PC-9 (cell line): ENCODE results near the gene TMEM250. TPM values are rescaled to one million over a fixed set of nuclear protein-coding genes. Genes with fewer than 3 reads are reported as not detected.

Source experiments
- BruUV-seq: library from RNA; stranded (reverse); fragments of 400-500 nt; replicated peaks from 2 replicates; lab custom pipeline; 2021; lab: Mats Ljungman, UMichigan
- CTCF ChIA-PET: fragments of 300-600 bp; sonication (Branson Sonifier 250); formaldehyde crosslinking; loops from one replicate; lab custom pipeline; 2022; ENCODE audit warnings: antibody characterized with exemption; lab: Charles Lee
- POLR2A ChIA-PET: fragments of 300-600 bp; sonication (Branson Sonifier 250); formaldehyde crosslinking; loops from one replicate; lab custom pipeline; 2022; ENCODE audit warnings: antibody characterized with exemption; ENCODE audit not compliant: unreplicated experiment; lab: Charles Lee
- DNase-seq, 2 experiments: peaks; one replicate each; pipeline versions ENCODE4 v3.0.0 to v3.0.0-alpha.2; 2015 to 2022; ENCODE audit warnings: mixed read lengths in 1 of 2
- H2AFZ ChIP-seq: fragments of 200-600 bp; sonication (generic); 2 replicates; pipeline ENCODE4 v1.8.1; 2017; ENCODE audit warnings: antibody characterized with exemption
- H3F3A ChIP-seq: fragments of 200-600 bp; sonication (generic); 2 replicates; pipeline ENCODE4 v1.8.1; 2017; ENCODE audit warnings: antibody characterized with exemption, mild to moderate bottlenecking, low read depth; ENCODE audit not compliant: insufficient read depth
- H3K27ac ChIP-seq: fragments of 200-600 bp; sonication (generic); 2 replicates; pipeline ENCODE4 v1.6.1; 2016; ENCODE audit warnings: mixed run types
- H3K27me3 ChIP-seq: fragments of 200-600 bp; sonication (generic); 2 replicates; pipeline ENCODE4 v1.6.1; 2016; ENCODE audit warnings: low read depth, mixed run types; ENCODE audit not compliant: insufficient read depth
- H3K36me3 ChIP-seq: fragments of 200-600 bp; sonication (generic); 2 replicates; pipeline ENCODE4 v1.6.1; 2016; ENCODE audit warnings: low read depth, mixed run types
- H3K4me1 ChIP-seq: fragments of 200-600 bp; sonication (generic); replicated peaks from 2 replicates; pipeline ENCODE4 v1.6.1; 2016; ENCODE audit warnings: mixed run types; ENCODE audit not compliant: insufficient read depth
- H3K4me2 ChIP-seq: fragments of 200-600 bp; sonication (generic); 2 replicates; pipeline ENCODE4 v1.6.1; 2017; ENCODE audit warnings: mixed run types
- H3K4me3 ChIP-seq: fragments of 200-600 bp; sonication (generic); 2 replicates; pipeline ENCODE4 v1.6.1; 2016; ENCODE audit warnings: mixed run types
- H3K79me2 ChIP-seq: fragments of 200-600 bp; sonication (generic); 2 replicates; pipeline ENCODE4 v1.6.1; 2017; ENCODE audit warnings: low read depth, mixed run types
- H3K9me2 ChIP-seq: fragments of 200-600 bp; sonication (generic); 2 replicates; pipeline ENCODE4 v1.8.1; 2017; ENCODE audit warnings: mild to moderate bottlenecking; ENCODE audit not compliant: insufficient read depth
- H3K9me3 ChIP-seq: fragments of 200-600 bp; sonication (generic); 2 replicates; pipeline ENCODE4 v1.8.1; 2016; ENCODE audit warnings: low read depth; ENCODE audit not compliant: insufficient read depth
- H4K20me1 ChIP-seq: fragments of 200-600 bp; sonication (generic); 2 replicates; pipeline ENCODE4 v1.8.1; 2017; ENCODE audit not compliant: insufficient read depth
- EZH2 ChIP-seq: fragments of 200-600 bp; sonication (generic); IDR thresholded peaks from 2 replicates; pipeline ENCODE4 v1.8.0; 2017; ENCODE audit warnings: antibody characterized with exemption, low read depth
- intact Hi-C: fragments of 100-400 bp; cut with micrococcal nuclease; formaldehyde crosslinking; loops from one replicate; pipeline ENCODE4 v1.10.0; 2022; ENCODE audit not compliant: unreplicated experiment
- total RNA-seq: library from RNA; stranded (reverse); gene quantifications from 2 replicates; pipeline ENCODE4 v1.2.3, GENCODE V29; 2021
- TF ChIP-seq, protein P1 (sequence below): fragments of 200-600 bp; sonication (generic); conservative IDR thresholded peaks from 2 replicates; pipeline ENCODE4 v1.6.1; 2017; ENCODE audit warnings: mixed run types, antibody characterized with exemption, mild to moderate bottlenecking, moderate library complexity

TMEM250 gene
- total RNA-seq, 1 experiment from 2014 or later: 73.8 TPM

DNA sequence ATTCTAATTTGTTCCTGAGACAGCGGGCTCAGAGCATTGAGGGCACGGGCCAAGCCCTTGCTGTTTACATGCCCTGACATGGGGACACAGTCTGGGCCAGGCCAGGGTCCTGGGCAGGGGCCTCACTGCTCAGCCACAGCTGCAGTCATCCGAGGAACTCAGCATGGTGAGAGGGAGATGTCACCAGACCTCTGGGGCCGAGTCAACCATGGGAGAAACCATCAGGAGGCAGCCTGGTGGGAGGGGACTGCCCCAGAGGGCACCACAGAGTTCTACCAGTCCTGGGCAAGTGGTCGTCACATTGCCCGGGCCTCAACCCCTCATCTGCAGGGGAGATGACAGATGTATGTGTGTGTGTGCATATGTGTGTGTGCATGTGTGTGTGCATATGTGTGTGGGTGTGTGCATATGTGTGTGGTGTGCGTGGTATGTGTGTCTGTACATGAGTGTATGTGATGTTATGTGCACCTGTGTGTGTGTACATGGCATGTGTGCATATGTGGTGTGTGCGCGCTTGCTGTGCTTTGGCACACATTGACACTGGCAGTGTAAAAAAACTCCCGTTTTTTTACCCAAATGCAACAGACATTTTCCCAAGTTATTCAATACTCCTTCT lies 42.4 kb upstream of the TMEM250 start:
- Histone ChIP-seq H3K36me3 (no peaks in the 10 kb centered on the region), H3K27ac (no peak overlapping the region), H3K4me3 (no peak overlapping the region), H4K20me1 (no peaks in the 10 kb centered on the region), H3K9me2 (no peaks in the 10 kb centered on the region), H3K9me3 (peaks cover 3% of the 10 kb centered on the region; the same call in 1 of the 2 replicates), H3K4me2 (no peak overlapping the region), H3K79me2 (no peaks in the 10 kb centered on the region), H3K4me1 (no peaks in the 10 kb centered on the region), H3K27me3 (peaks cover 64% of the 10 kb centered on the region), H3F3A (no peaks in the 10 kb centered on the region), H2AFZ (no peak overlapping the region)
- no peak for DNase-seq
- intact Hi-C loops: no loop called here
- POLR2A ChIA-PET: no interaction called here
- CTCF ChIA-PET: no interaction called here
- BruUV-seq: no TSS peak
- TF ChIP-seq, protein P1, sequence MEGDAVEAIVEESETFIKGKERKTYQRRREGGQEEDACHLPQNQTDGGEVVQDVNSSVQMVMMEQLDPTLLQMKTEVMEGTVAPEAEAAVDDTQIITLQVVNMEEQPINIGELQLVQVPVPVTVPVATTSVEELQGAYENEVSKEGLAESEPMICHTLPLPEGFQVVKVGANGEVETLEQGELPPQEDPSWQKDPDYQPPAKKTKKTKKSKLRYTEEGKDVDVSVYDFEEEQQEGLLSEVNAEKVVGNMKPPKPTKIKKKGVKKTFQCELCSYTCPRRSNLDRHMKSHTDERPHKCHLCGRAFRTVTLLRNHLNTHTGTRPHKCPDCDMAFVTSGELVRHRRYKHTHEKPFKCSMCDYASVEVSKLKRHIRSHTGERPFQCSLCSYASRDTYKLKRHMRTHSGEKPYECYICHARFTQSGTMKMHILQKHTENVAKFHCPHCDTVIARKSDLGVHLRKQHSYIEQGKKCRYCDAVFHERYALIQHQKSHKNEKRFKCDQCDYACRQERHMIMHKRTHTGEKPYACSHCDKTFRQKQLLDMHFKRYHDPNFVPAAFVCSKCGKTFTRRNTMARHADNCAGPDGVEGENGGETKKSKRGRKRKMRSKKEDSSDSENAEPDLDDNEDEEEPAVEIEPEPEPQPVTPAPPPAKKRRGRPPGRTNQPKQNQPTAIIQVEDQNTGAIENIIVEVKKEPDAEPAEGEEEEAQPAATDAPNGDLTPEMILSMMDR: no peak
- TF ChIP-seq EZH2: no peak

DNA sequence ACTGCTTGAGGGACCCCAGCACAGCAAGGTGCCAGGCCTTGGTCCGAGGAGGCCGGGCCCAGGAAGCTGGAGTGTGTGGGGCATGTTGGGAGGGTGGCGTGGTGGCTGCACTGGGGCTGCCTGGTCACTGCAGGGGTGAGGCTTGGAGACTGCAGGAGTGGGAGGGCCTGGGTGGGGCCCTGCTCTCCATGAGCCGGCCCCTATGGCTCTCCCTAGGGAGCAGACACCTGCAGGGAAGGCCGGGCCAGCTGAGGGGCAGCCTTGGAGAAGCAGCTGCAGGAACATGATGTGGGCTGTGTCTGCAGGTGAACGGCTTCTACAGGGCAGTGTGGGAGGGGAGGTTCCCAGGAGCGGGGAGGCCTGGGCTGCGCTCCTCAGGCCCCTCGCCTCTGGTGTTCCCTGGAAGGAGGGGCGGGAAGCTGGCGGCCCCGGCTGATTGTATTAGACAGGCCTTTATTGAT lies 41.7 kb upstream of the TMEM250 start:
- Histone ChIP-seq H3K36me3 (no peaks in the 10 kb centered on the region), H3K79me2 (no peaks in the 10 kb centered on the region), H3K27me3 (peaks cover 64% of the 10 kb centered on the region), H2AFZ (no peak overlapping the region), H3K27ac (no peak overlapping the region), H3K9me3 (peaks cover 3% of the 10 kb centered on the region; the same call in 1 of the 2 replicates), H3K4me1 (no peaks in the 10 kb centered on the region), H3K4me2 (no peak overlapping the region), H4K20me1 (no peaks in the 10 kb centered on the region), H3K9me2 (no peaks in the 10 kb centered on the region), H3K4me3 (no peak overlapping the region), H3F3A (no peaks in the 10 kb centered on the region)
- TF ChIP-seq, protein P1: no peak
- no peak for TF ChIP-seq EZH2
- BruUV-seq: no TSS peak
- no peak for DNase-seq
- CTCF ChIA-PET: no interaction called here
- intact Hi-C loops: no loop called here
- POLR2A ChIA-PET: no interaction called here

DNA sequence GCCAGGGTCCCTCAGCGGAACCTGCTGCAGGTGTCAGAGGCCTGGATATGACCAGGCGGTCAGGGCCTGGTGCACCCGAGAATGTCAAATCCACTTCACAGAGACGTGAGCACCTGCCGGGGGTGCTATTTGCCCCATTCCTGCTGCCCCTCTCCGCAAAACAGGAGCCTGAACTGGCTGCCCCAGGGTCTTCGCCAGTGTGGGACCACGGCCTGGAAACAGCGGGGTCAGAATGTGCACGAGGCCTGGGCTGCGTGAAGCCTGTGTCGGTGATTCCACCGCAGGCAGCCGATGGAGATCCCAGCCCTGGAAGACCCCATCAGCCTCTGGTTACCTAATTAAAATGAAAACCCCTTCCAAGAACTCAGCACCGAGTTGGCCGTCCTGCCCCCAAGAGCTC lies 41.2 kb upstream of the TMEM250 start:
- H3K27ac ChIP-seq: no peak overlapping the region
- ChIA-PET POLR2A (no interaction called here), CTCF (no interaction called here)
- no peak for DNase-seq
- H3K79me2 ChIP-seq: no peaks in the 10 kb centered on the region
- no peak overlapping the region for H3K4me2 ChIP-seq
- no peaks in the 10 kb centered on the region for H3K36me3 ChIP-seq
- TF ChIP-seq, protein P1: no peak
- TF ChIP-seq EZH2: no peak
- H3K9me2 ChIP-seq: no peaks in the 10 kb centered on the region
- no peaks in the 10 kb centered on the region for H3K4me1 ChIP-seq
- intact Hi-C loops: no loop called here
- H3K27me3 ChIP-seq: peaks cover 69% of the 10 kb centered on the region
- no peak overlapping the region for H2AFZ ChIP-seq
- H3K4me3 ChIP-seq: no peak overlapping the region
- H4K20me1 ChIP-seq: no peaks in the 10 kb centered on the region
- BruUV-seq: no TSS peak
- peaks cover 3% of the 10 kb centered on the region; the same call in 1 of the 2 replicates for H3K9me3 ChIP-seq
- H3F3A ChIP-seq: no peaks in the 10 kb centered on the region
